NCI-H460 (cell line): ENCODE results near the gene C1QTNF12. TPM values are rescaled to one million over a fixed set of nuclear protein-coding genes. Genes with fewer than 3 reads are reported as not detected.

Experiments
- DNase-seq: peaks from one replicate; pipeline ENCODE4 v3.0.0-alpha.2; 2016; ENCODE audit warnings: low read depth; ENCODE audit errors: extremely low read depth
- polyA plus RNA-seq: library from polyadenylated mRNA; depleted of rRNA; stranded (reverse); fragments of >200 nt; gene quantifications from 2 replicates; pipeline ENCODE4 v1.2.3, GENCODE V29; 2014; cell fraction: nucleus; rRNA removed
- total RNA-seq: library from RNA; depleted of rRNA; stranded (reverse); fragments of >200 nt; shearing (Covaris generic); gene quantifications from 2 replicates; pipeline ENCODE4 v1.2.3, GENCODE V29; 2014; rRNA removed

C1QTNF12 gene, protein sequence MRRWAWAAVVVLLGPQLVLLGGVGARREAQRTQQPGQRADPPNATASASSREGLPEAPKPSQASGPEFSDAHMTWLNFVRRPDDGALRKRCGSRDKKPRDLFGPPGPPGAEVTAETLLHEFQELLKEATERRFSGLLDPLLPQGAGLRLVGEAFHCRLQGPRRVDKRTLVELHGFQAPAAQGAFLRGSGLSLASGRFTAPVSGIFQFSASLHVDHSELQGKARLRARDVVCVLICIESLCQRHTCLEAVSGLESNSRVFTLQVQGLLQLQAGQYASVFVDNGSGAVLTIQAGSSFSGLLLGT
- total RNA-seq: 1.3 TPM in 1 of 2 replicates, not detected in the other
- not detected in 2 replicates for polyA plus RNA-seq

DNA sequence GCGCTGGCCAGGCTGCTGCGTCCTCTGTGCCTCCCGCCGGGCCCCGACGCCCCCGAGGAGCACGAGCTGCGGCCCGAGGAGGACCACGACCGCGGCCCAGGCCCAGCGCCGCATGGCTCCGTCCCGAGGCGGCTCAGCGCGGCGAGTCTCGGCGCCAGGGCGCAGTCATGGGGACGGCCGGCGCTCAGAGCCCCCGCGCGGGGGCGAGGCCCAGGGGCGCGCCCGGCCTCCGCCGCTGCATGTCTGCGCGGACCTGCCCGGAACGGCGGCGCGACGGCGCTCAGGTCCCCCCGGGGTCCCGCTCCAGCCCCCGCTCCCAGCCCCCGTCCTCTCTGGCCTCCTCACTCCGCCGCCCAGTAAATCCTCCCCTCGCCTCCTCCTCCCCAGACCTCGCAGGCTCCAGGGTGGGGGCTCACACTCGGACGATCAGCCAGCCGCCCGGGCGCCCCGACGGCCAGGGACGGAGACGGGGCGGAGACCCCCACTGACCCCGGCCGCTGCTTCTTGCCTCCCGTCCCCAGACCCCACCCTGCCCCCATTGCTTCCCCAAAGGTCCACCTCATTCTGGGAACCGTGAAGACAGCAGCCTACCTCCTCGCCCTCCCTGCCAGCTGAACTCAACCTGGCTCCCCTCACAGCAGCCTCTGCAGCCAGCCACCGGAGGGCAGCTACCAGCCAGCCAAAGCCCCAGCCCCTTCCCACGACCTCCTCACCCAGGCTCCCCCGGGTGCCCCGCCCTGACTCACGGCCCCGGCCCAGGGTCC is at the start of gene C1QTNF12:
Gene C1QTNF12, minus strand, starts transcription at position 146 of the 764 bp plus-strand sequence. Its CDS starts 32 bp downstream, at position 114.
- no peak for DNase-seq

DNA sequence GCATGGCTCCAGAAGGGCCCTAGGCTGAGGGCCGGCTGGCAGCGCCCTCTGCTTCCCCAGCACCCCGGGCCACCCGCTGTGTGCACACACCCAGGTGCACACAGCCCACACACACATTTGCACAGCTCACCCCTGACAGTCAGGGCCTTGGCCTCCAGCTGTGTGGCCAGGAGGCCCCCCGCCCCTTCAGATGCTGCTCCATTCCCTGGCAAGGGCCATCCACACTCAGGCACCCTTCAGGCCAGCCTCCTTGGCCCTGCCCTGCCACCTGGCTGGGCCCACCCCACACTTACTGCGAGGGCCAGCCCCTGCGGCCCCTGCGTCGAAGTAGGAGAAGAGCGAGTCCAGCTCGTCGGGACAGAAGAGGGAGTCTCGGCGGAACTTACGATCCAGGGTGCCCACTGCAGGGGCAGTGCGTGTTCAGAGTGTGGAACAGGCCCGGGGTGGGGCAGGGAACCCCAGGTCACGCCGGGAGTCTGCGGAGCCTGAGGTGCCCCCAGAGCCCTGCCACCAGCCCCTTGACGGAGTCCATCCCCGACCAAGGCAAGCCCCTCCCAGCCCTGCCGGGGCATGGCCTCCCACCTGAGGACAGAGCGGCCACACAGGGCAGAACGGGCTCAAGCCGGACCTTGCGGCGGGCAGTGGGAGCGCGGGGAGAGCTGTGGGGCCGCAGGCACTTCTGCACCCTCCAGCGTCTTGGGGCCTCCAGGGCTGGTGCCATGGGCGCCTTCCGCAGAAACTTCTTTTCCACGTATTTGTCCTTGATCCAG is 48.8 kb upstream of the C1QTNF12 start:
- no peak for DNase-seq

DNA sequence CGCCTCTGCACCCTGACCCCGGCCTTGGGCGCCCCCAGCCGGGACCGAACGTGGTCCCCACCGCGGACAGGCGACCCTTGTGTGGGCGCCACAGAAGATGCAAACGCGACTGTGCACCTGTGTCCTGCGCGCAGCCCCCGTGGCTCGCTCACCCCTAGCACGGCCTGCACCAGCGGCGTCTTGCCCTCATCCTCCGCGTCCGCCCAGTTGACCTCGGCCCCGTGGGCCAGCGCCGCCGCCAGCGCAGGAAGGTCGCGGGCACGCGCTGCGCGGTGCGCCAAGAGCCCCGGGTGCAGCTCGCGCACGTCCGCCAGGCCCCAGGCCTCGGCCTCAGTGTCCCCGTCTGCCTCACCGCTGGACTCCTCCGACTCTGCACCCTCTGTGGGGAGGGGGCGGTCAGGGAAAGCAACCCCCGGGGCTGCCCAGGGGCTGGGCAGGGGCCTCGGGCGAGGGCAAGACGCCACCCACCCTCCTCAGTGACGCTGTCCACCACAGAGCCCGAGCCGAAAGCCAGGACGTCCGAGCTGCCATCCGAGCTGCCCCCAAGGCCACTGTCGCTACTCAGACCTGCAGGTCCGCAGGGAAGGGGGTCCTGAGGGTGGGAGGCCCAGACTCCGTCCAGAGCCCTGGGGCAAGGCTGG is 47.8 kb upstream of the C1QTNF12 start:
- DNase-seq: no peak

DNA sequence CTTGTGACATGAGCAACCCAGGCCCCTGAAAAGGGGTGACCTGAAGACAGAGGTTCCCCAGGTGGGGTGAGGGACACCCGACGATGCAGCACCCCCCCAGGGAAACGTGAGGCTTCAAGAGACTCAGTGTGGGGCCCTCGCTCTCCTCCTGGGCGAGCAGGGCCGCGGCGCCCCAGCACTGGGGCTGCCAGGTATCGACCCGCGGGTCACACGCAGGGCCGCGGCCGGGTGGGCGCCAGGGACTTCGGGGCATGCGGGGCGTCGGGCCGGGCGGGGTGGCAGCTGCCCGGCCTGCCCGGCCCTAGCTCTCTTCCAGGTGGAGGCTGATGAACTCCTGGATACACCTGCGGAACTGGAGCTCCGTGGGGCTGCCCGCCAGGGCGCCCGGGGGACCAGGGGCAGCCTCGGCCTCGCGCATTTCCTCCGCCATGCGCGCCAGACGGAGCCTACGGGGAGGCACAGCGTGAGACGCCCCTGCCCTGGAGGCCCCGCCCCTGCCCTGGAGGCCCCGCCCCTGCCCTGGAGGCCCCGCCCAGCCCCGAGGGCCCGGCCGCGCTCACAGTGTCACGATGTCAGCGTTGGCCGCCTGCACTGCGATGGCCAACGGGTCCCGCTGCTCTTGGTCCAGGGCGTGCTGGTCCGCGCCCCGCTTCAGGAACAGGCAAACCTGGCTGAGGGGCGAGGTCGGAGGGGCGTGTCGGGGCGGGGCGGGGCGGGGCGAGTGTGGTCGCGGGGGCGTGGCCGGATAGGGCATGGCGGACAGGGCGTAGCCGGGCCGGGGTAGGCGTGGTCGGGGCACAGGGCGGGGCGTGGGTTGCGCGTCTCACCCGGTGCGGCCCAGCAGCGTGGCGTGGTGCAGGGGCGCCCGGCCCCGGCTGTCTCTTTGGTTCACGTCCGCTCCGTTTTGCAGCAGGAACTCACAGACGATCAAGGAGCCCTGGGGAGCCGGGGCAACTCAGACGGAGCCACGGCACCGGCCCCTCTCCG is 47.0 kb upstream of the C1QTNF12 start:
- DNase-seq: no peak

DNA sequence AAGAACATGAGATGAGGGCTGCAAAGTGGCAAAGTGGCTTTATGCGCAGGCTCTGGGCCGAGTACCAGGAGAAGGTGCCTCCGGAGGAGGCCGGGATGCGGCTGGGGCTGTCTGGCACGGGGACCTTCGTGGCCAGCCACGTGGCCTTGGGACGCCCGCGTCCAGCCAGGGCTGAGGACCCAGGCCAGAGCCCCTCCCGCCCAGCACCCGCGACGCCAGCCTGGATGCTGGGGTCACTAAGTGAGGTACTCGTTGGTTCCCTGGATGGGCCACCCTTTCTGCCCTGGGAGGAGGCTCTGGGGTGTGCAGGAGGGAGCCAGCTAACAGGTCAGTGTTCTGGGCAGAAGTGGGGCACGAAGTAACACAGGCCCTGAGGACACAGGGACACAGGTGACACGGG is 46.3 kb upstream of the C1QTNF12 start:
- no peak for DNase-seq

DNA sequence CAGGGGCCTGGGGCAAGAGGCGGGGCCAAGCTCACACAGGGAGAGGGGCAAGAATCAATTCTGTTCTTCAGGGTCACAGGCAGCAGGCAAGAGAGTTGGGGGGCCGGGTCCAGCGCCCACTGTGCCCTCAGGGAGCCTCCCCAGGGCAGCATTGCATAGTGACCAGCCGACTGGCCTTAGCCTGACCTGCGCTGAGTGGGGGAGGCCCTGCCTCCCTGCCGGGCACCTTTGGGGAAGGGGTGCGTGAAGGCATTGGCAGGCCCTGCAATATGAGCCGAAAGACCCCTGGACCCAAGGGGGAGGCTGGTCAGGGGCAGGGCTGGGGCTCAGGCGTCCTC is 45.9 kb upstream of the C1QTNF12 start:
- no peak for DNase-seq

DNA sequence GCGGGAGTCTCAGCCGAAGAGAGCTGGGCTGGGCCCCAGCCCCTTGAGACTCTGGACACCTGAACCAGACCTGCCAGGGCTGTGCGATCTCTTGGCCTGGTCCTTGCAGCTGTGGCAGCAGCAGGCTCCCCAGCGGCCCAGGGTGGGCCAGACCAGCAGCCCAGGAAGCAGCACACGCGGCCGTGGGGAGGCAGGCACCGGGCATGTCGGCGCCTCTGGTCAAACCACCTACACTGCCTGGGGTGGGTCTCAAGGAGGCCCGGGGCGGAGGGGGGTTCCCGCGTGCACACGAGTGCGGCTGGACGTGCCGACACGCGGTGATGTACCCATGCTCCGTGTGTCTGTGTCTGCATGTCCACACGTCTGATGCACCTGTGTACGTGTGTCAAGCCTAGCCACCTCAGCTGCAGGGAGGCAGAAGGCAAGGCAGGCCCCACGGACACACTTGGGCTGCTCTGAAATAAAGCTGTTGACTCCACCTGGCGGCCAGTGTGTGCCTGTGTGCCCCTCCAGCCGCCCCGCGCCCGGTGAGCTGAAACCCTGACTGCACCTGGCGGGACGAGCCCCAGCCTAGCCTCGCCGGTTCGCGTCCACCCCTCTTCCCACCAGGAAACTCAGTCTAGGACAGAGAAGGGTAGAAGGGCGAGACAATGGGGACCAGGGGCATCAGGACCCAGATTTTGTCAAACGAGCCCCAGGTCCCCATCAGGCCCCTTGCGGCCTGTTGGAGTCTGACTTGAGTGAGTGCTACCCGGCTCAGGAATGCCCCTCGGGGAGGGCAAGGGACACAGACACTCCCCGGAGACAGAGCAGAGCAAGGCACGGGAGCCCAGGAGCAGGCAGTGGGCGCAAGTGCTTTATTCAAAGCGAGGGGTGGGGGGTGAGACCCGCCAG is 45.3 kb upstream of the C1QTNF12 start:
- peak; percentile 37 for DNase-seq

DNA sequence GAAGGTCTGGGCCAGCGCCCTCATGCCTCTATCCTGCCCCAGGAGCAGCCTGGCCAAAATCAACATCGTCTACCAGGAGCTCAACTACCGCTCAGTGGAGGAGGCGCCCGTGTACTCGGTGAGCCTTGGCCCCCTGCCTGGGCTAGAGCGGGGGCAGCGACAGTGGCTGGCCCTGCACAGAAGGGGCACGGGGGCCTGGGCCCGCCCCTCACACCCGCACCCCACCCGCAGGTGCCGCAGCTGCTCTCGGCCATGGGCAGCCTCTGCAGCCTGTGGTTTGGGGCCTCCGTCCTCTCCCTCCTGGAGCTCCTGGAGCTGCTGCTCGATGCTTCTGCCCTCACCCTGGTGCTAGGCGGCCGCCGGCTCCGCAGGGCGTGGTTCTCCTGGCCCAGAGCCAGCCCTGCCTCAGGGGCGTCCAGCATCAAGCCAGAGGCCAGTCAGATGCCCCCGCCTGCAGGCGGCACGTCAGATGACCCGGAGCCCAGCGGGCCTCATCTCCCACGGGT is 44.6 kb upstream of the C1QTNF12 start:
- DNase-seq: no peak

DNA sequence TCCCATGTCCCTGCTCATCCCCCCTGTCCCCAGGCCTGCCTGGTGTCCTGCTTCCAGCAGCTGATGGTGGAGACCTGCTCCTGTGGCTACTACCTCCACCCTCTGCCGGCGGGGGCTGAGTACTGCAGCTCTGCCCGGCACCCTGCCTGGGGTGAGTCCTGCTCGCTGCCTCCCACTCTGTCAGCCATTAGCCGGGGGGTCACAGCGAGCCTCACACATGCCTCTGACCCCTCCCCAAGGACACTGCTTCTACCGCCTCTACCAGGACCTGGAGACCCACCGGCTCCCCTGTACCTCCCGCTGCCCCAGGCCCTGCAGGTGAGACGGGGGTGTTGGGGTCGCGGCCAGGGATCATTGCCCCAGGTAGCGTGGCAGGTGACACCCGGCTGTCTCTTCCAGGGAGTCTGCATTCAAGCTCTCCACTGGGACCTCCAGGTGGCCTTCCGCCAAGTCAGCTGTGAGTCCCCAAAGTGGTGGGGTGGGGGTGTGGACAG is 43.8 kb upstream of the C1QTNF12 start:
- DNase-seq: peak; percentile 55

DNA sequence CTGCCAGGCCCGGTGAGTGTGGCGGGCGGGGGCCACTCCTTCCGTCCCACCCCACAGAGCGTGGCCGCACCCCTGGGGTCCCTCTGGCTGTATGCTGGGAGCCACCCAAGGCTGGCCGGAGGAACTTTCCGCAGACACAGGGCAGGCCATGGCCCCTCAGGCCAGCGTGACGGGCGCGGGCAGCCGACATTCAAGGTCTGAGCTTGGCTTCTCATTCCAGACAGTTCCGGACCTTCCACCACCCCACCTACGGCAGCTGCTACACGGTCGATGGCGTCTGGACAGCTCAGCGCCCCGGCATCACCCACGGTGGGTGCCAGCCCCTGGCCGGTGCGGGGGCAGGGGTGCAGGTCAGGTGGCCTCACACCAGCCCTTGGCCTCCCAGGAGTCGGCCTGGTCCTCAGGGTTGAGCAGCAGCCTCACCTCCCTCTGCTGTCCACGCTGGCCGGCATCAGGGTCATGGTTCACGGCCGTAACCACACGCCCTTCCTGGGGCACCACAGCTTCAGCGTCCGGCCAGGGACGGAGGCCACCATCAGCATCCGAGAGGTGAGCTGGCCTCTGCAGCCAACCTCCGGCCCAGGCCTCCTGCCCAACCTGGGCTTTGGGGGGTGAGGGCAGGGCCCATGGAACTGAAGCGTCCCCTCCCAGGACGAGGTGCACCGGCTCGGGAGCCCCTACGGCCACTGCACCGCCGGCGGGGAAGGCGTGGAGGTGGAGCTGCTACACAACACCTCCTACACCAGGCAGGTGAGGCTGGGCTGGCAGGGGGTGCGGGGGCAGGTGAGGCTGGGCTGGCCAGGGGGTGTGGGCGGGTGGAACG is 41.0 kb upstream of the C1QTNF12 start:
- DNase-seq: no peak

DNA sequence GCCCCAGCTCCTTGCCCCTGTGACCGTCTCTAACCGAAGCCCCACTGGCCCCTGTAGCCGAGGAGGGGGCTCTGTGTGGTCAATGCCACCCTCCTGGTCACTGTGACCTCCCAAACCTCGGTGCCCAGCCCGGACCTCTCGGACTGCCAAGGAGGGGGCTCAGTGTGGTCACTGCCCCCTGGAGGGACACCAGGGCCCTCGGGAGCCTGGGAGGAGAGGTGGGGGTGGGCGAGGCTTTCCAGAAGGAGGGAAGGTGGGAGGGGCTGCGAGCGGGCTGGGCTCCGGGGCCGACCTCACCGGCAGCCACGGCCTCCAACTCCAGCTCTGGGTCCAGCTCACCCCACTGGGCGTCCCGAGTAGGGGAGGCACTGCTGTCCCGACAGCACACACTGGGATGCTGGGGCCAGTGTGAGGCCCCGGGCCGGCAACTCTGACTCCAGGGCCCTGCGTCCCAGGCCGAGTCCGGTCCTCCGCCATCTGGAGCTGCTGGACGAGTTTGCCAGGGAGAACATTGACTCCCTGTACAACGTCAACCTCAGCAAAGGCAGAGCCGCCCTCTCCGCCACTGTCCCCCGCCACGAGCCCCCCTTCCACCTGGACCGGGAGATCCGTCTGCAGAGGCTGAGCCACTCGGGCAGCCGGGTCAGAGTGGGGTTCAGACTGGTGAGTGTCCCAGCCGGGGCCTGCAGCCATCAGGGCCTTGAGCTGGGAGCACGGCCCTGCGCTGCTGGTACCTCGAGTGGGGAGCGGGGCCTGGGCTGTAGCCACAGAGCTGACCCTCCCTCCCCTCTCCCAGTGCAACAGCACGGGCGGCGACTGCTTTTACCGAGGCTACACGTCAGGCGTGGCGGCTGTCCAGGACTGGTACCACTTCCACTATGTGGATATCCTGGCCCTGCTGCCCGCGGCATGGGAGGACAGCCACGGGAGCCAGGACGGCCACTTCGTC is 40.1 kb upstream of the C1QTNF12 start:
- DNase-seq: no peak

DNA sequence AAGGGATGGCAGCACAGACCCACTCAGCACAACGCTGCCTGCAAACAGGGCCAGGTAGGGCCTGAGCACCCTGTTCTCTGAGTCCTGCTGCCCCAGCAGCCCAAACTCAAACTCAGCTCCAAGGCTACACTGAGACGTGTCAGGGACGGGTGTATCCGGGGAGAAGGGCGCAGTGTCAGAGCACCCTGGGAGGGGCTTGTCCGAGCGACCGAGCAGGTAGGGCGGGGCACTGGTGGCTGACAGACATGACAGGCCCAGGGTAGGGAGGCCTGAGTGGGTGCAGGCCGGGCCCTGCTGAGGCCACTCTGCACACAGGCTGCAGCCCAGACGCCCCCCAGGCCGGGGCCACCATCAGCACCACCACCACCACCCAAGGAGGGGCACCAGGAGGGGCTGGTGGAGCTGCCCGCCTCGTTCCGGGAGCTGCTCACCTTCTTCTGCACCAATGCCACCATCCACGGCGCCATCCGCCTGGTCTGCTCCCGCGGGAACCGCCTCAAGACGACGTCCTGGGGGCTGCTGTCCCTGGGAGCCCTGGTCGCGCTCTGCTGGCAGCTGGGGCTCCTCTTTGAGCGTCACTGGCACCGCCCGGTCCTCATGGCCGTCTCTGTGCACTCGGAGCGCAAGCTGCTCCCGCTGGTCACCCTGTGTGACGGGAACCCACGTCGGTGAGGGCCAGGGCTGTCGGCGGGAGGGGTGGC is 39.2 kb upstream of the C1QTNF12 start:
- DNase-seq: no peak

DNA sequence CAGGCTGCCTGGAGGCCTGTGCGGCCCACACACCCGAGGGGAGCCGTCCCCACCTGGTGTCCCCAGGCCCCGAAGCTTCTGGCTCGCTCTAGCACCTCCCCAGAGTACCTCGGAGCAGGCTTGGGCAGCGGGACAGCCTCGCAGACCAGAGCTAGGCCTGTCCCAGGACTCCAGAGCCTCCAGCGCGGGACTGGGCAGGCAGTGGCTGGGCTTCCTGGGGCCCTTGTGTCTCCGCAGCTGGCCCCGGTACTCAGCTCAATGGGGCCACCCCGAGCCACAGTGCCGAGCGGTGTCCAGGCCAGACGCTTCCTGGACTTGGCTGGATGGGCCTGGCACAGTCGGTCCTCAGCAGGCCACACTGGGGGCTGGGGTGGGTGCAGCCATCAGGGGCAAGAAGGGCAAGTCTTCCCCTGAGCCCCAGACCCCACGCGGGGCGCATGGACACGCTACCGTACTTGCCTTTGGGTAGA is 38.6 kb upstream of the C1QTNF12 start:
- DNase-seq: no peak

DNA sequence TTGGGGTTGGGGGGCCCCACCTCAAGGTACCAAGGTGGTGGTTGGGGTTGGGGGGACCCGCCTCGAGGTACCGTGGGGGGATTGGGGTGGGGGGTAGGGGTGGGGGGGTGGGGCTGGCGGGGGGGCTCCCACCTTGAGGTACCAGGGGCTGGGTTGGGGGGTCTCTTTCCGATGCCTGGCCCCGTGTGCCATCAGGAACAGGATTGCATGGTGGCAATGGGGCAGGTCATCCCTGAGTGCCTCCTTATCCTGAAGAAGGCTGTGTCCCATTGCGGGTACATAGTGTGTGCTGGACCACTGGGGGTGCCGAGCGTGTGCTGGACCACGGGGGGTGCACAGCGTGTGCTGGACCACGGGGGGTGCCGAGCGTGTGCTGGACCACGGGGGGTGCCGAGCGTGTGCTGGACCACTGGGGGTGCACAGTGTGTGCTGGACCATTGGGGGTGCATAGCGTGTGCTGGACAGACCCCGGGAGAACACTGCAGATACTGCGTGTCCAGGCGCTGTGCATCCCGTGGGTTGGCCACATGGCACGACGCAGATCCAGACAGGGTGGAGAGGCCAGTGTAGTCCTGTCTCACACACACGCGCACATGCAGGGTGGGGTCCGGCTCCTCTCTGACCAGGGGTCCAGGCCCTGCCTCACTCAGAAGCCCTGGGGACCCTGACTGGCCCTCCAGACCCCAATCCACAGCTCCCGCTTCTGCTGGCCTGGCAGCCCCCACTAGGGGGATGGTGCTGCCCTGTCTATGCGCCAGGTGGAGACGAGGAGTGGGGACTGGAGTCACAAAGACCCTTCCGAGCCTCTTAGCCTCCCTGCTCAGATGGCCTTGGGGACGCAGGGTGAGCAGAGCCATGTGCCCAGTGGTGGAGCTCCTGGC is 37.9 kb upstream of the C1QTNF12 start:
- DNase-seq: no peak

DNA sequence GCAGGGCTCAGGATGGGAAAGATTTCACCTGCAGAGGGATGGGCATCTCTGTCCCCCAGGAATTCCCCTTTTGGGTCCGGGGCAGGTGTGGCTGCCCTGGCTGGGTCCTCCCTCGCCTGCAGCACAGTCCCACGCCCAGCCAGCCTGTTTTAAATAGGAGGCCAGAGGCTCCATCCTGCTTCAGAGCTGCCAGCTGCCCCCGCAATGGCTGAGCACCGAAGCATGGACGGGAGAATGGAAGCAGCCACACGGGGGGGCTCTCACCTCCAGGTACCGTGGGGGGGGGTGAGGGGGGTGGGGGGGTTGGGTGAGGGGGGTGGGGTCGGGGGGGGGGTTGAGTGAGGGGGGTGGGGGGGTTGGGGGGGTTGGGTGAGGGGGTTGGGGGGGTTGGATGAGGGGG is 37.3 kb upstream of the C1QTNF12 start:
- DNase-seq: no peak
